GM12865 (cell line): ENCODE measurements around the gene BAMBI.

ENCODE experiments used
- DNase-seq: peaks from one replicate; pipeline ENCODE4 v3.0.0; 2010; ENCODE audit warnings: low read depth
- H3K4me3 ChIP-seq: 2 replicates; pipeline ENCODE4 v1.5.1; 2011; ENCODE audit warnings: mild to moderate bottlenecking, low read depth, low read length, control low read depth
- CTCF ChIP-seq: IDR thresholded peaks from 2 replicates; pipeline ENCODE4 v1.5.1; 2011; ENCODE audit warnings: low read length, control low read depth, low read depth, inconsistent platforms; ENCODE audit not compliant: insufficient read depth; ENCODE audit errors: missing control alignments

BAMBI gene

GRCh38 chr10:28709001-28709710, 31.8 kb downstream of the BAMBI start:
- TF ChIP-seq CTCF: no peak
- H3K4me3 ChIP-seq: no peak overlapping the region
- no peak for DNase-seq

GRCh38 chr10:28710202-28710886, 33.0 kb downstream of the BAMBI start:
- DNase-seq: no peak
- H3K4me3 ChIP-seq: no peak overlapping the region
- no peak for TF ChIP-seq CTCF

GRCh38 chr10:28711041-28711440, 33.7 kb downstream of the BAMBI start:
- no peak overlapping the region for H3K4me3 ChIP-seq
- no peak for DNase-seq
- TF ChIP-seq CTCF: no peak

- TF ChIP-seq CTCF: no peak
- DNase-seq: no peak
- no peak overlapping the region for H3K4me3 ChIP-seq
Observed at GRCh38 chr10:28711776-28712175, 34.5 kb downstream of the BAMBI start.

GRCh38 chr10:28713626-28714352, 36.5 kb downstream of the BAMBI start:
- H3K4me3 ChIP-seq: no peak overlapping the region
- no peak for DNase-seq
- TF ChIP-seq CTCF: no peak

- no peak overlapping the region for H3K4me3 ChIP-seq
- DNase-seq: no peak
- no peak for TF ChIP-seq CTCF
Observed at GRCh38 chr10:28714401-28715053, 37.2 kb downstream of the BAMBI start.
